Glomerular endothelial cell (primary cell): ENCODE data around the gene SLCO1C1. TPM values are rescaled to one million over a fixed set of nuclear protein-coding genes. Genes with fewer than 3 reads are reported as not detected.
"Not testable (repeated sequence)": the region's sequence is repeated elsewhere in the genome, so short reads cannot be mapped to it uniquely, and the experiment has no call there.

ENCODE experiments used
- DNase-seq: peaks from one replicate; pipeline ENCODE4 v3.0.0-alpha.2; 2011; ENCODE audit warnings: low read depth, low spot score; ENCODE audit errors: extremely low read depth
- total RNA-seq: library from RNA; depleted of rRNA; stranded (reverse); fragments of >200 nt; gene quantifications from 2 replicates; pipeline ENCODE4 v1.2.3, GENCODE V29; 2015

SLCO1C1 gene, protein sequence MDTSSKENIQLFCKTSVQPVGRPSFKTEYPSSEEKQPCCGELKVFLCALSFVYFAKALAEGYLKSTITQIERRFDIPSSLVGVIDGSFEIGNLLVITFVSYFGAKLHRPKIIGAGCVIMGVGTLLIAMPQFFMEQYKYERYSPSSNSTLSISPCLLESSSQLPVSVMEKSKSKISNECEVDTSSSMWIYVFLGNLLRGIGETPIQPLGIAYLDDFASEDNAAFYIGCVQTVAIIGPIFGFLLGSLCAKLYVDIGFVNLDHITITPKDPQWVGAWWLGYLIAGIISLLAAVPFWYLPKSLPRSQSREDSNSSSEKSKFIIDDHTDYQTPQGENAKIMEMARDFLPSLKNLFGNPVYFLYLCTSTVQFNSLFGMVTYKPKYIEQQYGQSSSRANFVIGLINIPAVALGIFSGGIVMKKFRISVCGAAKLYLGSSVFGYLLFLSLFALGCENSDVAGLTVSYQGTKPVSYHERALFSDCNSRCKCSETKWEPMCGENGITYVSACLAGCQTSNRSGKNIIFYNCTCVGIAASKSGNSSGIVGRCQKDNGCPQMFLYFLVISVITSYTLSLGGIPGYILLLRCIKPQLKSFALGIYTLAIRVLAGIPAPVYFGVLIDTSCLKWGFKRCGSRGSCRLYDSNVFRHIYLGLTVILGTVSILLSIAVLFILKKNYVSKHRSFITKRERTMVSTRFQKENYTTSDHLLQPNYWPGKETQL
- total RNA-seq, result not detected in 2 replicates

DNA sequence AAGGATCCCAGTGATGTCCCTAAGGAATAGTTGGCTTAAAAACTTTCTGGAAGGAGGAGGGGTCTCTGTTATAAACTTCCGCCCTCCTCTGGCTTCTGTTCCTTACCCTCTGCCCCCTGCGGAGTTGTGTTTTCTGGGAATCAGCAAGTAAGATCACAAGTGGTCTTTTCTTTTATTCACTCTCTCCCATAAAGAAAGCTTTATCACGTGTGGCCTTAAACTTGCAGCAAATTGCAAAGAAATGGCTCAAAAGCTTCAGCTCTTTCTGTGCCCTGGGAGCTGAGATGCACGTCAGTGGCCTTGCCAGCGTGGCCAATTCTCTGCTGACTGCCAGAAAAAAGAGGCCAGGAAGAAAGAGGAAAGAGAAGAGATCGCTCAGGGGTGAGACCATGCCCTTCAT, at the start of gene SLCO1C1:
TSS of gene SLCO1C1 (plus strand) at position 101 of the 400 bp plus-strand sequence. CDS start 4,245 bp downstream, outside the sequence.
- no peak for DNase-seq

DNA sequence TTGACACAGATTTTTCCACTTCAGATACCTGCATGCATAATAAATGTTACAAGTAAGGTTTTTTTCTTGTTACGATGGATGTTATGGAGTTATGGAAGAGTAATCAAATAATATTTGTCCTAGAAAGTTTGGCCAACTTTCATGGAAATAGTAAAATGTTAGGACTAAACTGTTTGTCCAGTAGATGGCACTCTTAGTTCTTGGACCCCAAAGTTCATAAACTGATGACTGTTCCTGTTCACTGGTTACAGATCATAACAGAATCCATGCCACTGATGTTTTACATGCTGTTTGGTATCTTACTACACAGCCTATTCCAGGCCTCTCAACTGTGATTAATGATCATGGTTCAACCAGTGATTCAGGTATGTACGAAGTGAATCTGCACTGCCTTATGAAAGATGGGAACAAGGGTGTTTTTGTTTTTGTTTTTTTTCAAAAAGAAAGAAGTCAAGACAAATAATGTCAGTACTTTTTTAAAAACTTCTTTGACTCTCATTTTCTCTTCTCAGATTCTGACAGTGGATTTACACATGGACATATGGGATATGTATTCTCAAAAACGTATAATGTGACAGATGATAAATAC, 48.8 kb upstream of the SLCO1C1 start:
- DNase-seq, result peak; percentile 20

DNA sequence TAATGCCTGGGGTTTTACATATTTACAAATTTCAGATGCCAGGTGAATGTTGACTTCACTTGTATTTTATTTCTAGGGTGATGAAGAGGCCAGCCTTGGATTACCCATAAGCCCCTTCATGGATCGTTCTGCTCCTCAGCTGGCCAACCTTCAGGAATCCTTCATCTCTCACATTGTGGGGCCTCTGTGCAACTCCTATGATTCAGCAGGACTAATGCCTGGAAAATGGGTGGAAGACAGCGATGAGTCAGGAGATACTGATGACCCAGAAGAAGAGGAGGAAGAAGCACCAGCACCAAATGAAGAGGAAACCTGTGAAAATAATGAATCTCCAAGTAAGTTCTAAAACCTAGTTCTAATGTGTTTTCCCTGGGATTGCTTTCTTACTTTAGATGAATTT, 41.3 kb upstream of the SLCO1C1 start:
- no peak for DNase-seq

DNA sequence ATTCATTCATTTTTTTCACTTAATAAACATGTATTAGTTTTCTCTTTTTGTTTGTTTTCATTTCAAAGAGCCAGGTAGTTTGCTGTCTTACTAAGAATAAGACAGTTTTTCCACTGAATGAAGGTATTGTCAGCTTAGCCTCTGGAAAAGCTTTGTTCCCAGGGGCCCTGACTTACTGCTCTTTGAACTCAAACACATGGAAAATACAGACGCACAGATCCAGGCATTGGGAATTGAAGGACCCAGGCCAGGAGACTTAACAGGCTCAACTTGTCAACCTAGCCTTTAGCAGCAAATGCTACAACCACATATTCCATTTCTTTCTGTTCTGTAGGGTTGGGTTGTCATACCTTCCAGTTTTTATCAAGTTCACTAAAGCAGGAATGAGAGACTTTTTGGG, 38.5 kb upstream of the SLCO1C1 start:
- no peak for DNase-seq

DNA sequence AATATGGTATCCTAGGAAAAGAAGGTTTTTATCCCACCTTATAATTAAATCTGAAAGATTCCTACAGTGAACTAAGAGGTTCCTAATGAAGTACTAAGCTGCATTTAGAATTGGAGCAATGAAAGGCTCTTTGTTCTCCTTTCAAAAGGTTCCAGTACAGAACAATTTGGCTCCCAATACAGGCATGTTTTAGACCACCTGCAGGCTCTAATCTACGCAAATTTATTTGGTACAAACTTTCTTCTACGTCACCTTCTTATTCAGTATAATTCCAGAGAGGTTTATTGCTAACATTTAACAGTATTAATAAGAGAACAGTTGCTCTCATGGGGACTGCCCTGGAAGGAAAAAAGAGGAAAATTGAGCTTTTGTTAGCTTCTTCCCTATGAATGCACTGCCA, 37.6 kb upstream of the SLCO1C1 start:
- DNase-seq, result no peak

DNA sequence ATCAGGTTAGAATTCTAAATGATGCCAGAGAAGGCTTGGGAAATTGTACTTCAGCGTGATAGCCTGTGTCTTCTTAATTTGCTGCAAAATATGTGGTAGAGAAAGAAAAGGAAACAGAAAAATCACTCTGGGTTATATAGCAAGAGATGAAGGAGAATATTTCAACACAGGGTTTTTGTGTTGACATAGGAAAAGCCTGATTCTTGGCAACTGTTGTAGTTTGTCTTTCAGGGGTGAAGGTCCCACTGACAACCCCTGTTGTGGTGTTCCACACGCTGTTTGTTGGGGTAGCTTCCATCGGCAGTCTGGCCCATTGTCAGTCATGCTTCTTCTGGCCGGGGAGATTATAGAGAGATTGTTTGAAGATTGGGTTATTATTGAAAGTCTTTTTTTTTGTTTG, 13.8 kb upstream of the SLCO1C1 start:
- no peak for DNase-seq

DNA sequence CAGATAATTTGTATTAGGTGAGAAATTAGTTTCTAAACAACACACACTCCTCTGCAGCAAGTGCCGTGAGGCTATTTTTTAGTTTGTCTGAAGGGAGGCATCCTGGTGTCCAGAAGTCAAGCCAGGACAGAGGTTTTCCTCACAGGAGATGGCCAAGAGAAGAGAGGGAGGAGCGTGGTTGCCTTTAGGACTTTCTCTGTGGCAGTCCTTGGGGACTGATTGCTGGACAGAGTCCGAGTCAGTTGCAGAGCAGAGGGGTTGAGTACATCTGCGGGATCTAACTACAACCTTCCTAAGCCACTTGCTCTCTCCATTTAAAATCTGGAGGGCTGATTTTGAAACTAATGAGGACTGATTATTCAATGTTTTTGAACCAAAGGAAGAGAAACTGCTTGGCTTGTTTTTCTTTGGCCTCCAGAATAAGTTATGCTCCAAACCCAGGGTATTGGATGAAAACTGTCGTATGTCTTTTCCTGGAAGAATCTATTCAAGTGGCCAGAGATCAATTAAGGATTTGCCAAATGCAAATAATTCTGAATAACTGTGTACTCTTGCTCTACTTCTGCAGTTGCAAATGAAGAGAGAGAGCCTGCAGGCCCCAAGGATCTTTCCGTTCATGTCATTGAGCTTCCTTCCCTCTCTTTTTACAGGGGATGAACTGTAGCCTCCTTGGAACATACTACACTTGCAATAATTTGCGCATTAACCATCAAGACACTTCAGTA, 1.2 kb downstream of the SLCO1C1 start:
- no peak for DNase-seq

DNA sequence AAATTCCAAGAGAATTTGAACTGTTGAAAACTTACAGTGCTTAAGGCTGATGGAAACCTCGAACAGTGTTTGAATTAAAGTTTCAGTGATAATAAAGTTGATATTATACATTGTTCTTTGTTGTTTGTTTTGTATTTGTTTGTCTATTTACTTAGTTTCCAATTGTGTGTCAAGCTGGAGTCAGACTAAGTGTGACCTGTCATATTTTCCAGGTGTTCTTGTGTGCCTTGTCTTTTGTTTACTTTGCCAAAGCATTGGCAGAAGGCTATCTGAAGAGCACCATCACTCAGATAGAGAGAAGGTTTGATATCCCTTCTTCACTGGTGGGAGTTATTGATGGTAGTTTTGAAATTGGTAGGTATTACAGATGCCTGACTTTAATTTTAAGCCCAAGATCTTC, 6.0 kb downstream of the SLCO1C1 start:
- DNase-seq, result no peak

DNA sequence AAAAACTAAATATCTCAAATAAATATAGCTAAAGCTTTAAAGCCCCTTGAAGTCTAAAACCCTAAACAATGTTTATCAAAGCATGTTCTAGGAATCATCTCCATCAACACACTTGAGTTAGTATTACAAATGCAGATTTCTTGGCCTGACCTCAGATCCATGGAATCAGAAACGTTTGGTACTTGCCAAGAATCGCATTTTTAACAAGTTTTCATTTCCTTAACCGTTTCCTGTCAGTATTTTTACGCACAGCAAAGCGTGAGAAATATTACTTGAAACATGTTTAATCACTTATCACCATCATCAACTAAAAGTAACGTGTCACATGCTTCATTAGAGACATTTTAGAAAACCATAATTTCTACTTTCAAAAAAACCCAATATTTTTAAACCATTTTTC, 9.7 kb downstream of the SLCO1C1 start:
- DNase-seq, result peak; percentile 33

DNA sequence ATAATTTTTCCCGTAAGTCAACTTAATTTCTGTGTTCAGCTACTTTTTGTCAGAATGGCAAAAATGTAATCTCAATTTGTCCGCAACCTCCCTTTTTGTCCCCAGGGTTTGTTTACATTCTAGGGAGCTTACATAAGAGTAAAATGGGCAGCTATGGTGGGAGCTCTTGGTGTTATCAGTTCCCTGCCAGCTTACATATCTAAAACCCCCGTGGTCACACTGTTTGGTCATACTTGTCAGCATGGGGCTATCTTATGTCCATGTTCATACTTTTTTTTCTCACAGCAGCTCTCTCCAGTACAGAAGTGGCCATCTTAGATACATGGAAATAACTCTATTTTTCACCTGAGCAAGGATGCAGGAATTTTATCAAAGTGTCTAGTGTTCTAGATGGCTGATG, 16.7 kb downstream of the SLCO1C1 start:
- DNase-seq, result no peak

DNA sequence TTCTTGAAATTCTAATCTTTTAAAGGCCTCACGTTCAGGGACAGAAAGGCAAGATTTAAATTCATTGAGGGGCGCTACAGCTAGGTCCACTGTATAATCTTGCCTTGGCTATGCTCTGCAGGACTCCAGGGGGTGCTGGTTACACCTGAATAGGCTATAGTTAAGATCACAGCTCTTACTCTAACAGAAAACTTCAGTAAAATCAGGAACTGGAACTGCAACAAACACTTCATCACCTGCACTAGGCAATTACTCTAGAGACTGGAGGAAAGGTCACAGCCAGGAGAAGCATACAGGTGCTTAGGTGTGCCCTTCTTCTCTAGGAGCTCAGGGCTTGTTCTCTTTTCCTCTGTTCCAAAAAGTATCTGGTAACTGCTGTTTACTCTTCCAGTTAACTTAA, 20.9 kb downstream of the SLCO1C1 start:
- no peak for DNase-seq

DNA sequence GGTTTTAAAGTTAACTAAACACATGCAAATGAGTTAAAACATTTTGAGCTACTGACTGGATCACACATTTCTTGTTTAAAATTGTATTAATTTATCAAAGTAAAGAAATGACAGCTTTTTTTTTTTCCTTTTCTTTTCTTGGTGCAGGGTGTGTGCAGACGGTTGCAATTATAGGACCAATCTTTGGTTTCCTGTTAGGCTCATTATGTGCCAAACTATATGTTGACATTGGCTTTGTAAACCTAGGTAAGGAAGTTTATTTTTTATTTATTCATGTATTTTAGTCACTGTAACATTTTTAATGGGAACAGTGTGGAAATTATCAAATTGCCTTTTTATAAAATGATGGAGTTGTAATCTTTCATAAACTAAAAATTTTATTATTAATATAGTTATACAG, 21.9 kb downstream of the SLCO1C1 start:
- DNase-seq, result no peak

DNA sequence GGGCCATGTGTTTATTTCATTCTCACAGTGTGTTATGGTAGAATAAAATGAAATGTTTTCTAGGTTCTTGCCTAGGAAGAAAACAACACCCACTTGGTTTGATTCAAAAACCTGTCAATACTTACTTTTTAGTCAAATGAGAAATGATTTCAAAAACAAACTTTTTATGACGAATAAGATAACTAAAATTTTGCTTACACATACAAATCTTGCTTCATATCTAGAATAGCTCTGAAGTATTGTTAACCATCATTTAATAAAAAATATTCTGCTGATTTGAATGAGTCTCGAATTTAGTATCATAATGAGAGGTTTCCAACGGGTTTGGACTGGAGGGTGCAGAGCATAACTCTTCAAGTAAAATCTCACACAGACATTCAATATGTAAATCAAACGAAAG, 23.2 kb downstream of the SLCO1C1 start:
- DNase-seq, result no peak

DNA sequence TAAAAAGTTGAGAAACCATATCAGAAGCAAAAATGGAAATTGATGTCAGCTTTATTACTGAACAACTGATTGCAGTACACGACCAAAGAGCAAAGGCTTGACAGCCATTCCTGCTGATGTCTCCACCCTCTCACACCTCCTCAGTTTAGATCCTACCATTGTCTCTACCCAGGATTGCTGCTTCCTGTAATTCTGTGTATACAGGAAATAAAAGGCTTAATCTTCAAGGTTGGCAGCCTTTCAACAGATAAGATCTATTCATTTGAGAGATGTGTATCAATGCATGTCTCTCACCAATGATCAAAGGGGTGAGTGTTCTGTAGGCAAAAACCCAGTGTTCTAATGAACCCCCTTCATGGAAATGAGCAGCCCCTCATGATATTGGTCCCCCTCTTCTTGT, 27.0 kb downstream of the SLCO1C1 start:
- no peak for DNase-seq

DNA sequence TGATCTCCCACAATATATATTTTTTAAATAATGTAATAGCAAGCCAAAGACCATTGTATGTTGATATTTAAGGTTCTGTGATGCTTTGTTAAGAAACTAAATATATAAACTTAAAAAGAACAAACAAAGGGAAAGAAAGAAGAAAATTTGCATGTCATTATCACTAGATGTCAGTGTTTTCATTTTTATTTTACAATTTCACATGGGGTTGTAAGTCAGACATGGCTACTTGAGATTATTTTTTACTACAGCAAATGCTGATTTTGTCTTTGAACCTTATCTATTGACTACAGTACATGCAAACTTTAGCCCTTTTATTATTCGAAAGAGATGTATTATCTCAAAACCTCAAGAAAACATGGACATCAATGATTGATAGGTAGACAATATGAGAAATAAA, 36.1 kb downstream of the SLCO1C1 start:
- DNase-seq, result no peak

DNA sequence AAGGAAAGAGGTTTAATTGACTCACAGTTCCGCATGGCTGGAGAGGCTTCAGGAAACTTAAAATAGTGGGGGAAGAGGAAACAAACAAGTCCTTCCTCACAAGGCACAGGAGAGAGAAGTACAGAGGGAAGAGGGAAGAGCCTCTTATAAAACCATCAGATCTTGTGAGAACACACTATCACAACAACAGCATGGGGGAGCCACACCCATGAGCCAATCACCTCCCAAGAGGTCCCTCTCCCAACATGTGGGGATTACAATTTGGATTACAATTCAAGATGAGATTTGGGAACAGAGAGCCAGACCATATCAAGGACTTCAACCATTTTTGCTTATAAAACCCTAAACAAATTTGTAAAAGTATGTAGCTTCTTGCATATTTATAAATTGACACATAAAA, 45.8 kb downstream of the SLCO1C1 start:
- no peak for DNase-seq

DNA sequence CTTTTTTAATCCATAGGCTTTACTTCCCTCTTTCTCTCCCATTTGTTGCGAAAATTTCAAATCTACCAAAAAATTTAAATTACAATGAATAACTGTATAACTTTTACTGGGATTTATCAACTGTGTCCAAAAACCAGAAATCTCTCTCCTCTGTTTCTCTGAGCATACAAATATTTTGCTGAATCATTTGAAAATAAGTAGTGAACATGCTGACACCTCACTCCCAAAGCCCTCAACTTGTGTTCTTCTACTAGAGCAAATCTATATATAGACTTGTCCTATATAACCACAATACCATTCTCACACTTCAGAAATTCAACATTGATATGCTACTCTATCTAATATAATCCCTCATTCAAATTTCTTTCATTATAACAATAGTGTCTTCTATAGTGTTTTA, 53.1 kb downstream of the SLCO1C1 start:
- no peak for DNase-seq

DNA sequence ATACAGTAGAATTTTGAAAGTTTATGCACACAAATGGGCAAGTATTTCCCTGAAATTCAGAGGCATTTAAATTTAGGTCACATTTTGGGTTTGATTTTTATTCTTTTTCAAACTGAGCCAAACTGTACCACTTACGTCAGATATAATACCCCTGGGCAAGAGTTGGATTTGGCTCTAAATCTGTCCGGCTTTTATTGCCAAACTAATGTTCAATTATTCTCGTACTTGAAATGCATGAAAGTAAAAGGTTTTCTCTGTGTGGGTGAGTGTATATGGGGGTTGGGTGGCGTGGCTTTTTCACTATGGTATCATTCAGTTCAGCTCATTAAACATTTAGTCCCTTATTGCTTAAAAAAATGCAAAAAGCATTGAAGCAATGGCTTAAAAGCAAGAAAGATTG, 55.9 kb downstream of the SLCO1C1 start:
- no peak for DNase-seq

DNA sequence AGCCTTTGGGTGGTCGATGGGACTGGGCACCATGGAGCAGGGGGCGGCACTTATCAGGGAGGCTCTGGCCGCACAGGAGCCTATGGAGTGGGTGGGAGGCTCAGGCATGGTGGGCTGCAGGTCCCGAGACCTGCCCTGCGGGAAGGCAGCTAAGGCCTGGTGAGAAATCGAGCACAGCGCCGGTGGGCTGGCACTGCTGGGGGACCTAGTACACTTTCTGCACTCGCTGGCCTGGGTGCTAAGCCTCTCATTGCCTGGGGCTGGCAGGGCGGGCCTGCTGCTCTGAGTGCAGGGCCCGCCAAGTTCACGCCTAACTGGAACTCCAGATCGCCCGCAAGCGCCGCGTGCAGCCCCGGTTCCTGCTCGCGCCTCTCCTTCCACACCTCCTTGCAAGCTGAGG, 82.3 kb downstream of the SLCO1C1 start:
- DNase-seq, result no peak

DNA sequence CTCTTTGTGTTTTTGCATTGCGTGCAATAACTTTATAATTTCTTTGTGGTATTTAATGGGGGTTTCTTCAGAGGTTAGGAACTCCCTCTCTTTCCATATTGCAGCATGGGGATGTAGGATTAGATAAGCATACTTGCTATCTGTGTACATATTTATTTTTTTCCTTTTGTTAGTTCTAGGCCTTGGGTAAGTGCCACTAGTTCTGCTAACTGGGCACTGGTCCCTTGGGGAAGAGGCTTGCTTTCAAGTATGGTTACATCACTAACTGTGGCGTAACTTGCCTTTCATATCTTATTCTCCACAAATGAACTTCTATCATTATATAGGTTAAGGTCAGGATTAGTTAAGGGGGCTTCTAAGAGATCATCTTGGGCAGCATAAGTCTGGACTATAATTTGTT, 83.8 kb downstream of the SLCO1C1 start:
- DNase-seq, result no peak

DNA sequence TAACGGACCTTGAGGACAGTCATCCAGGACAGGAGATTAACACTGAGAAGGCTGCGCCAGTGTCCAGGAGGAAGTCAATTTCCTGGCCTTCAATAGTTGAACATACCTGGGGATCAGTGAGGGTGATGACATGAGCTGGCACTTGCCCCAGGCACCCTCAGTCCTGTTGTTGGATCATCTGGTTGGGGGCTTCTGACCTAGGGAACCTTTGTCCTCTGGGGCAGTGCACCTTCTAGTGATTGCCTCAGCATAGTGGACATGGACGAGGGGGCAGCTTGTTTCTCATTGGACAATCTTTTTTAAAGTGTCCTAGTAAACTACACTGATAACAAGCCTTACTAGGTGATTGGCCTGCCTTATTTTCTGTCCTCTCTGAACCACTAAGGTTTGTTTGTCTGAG, 84.8 kb downstream of the SLCO1C1 start:
- DNase-seq, result not testable (repeated sequence)
